Loucy (cell line): ENCODE data around the gene ZNF609.

Source experiments
- EZH2phosphoT487 ChIP-seq: fragments of 200-600 bp; IDR thresholded peaks from 2 replicates; pipeline ENCODE4 v1.6.1; 2018; ENCODE audit warnings: antibody characterized with exemption, mild to moderate bottlenecking, moderate library complexity, borderline replicate concordance
- TF ChIP-seq, protein P1 (sequence below): fragments of 200-600 bp; sonication (generic); conservative IDR thresholded peaks from 2 replicates; pipeline ENCODE4 v1.5.1; 2014; ENCODE audit warnings: mild to moderate bottlenecking, antibody characterized with exemption, low read length

DNA sequence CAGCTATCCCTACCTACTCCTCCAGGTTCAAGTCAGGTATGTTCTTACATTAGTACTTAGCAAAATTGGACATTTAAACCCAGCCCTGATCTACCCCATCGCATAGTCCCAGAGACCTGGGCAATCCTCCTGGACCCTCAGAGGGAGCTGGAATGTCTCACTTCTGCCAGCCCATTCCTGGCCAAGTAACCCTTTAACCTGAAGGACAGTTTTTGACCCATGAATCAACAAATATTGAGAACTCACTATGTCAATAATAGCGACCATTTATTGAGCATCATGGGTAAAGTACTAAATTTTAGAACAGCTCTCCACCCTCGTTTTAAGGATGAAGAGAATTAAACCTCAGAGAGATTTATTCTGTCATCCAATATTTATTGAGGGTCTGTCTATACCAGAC is 244.6 kb downstream of the ZNF609 start:
- TF ChIP-seq, protein P1, sequence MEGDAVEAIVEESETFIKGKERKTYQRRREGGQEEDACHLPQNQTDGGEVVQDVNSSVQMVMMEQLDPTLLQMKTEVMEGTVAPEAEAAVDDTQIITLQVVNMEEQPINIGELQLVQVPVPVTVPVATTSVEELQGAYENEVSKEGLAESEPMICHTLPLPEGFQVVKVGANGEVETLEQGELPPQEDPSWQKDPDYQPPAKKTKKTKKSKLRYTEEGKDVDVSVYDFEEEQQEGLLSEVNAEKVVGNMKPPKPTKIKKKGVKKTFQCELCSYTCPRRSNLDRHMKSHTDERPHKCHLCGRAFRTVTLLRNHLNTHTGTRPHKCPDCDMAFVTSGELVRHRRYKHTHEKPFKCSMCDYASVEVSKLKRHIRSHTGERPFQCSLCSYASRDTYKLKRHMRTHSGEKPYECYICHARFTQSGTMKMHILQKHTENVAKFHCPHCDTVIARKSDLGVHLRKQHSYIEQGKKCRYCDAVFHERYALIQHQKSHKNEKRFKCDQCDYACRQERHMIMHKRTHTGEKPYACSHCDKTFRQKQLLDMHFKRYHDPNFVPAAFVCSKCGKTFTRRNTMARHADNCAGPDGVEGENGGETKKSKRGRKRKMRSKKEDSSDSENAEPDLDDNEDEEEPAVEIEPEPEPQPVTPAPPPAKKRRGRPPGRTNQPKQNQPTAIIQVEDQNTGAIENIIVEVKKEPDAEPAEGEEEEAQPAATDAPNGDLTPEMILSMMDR: no peak
- no peak for TF ChIP-seq EZH2phosphoT487
